ENCODE data around the gene BMX.

BMX gene

DNA sequence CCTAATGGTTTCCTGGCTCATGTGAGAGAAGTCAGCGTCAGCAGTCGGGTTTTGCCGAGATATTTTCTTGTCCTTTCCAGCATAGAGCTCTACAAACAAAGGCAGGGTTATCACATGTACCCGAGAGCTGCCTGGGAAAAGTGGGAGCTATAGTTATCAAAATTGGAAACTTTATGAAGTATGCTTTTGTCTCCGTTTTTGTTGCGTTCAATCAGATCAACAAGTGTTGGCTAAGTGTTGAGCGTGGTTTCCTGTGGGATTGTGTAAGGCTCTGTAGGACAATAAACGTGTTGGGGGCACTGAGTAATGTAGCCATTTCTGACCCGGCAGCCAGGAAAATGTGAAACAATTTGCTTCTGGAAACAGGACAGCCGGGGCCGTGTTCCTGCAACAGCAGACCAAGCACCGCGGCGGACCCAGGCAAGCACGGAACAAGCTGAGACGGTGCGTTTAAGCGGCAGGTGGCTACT, at the start of gene BMX:
Gene BMX (plus strand): TSS at position 311 of the 470 bp plus-strand sequence. CDS start 7,547 bp downstream, outside the sequence.
- no peak for DNase-seq (ENCODE audit: low read depth, low spot score)

DNA sequence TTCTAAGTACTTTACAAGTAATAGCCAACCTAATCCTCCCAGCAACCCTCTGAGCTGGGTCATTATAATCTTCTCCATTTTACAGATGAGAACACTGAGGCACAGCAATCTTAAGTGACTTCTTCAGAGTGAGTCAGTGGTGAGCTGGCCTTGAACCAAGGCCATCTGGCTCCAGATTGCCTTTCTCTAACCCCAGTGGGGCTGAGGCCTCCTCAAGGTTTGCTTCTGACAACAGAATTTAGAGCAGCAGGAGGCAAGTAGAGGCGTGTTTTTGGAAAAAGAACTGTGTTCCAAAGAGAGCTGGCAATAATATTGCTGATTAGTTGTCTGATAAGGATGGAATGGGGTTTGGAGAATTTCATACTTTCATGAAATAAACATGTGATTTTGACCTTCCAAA, 48.7 kb upstream of the BMX start:
- DNase-seq (ENCODE audit: low read depth, low spot score): no peak

DNA sequence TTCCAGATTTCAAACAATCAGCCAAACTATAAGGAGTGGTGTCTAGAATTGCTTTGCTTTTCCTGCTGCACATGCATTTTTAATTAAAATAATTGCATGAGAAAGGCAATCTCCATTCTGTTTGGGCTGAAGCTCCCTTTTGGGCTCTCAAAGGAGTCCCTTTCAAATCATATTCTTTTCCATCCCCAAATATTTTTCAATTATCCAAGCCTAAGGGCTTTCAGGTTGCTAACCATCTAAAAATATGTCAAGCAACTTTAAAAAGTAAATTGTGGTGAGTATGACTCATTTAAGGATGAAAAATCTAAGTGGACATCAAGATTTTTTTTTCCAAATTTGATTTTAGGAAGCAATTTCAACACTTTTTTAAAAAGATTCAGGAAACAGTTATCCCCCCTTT, 35.9 kb upstream of the BMX start:
- DNase-seq (ENCODE audit: low read depth, low spot score): no peak

DNA sequence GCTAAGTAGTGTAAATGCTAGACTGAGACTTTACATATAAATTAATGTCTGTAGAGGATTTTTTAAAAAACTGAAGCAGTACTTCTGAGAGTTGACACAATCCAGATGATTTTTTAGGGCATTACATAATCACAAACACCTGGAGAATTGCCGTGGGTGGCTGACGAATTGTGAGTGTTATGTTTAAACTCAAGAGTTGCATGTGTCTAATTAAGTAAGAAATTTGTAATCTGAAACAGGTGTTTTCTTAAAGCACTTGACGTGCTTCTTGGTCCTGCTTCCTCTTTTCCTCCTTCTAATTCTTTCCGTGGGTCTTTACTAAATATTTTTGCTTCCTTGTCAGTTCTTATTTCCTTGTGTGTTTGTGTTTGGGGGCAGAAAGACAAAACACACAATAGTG, 35.3 kb upstream of the BMX start:
- no peak for DNase-seq (ENCODE audit: low read depth, low spot score)

DNA sequence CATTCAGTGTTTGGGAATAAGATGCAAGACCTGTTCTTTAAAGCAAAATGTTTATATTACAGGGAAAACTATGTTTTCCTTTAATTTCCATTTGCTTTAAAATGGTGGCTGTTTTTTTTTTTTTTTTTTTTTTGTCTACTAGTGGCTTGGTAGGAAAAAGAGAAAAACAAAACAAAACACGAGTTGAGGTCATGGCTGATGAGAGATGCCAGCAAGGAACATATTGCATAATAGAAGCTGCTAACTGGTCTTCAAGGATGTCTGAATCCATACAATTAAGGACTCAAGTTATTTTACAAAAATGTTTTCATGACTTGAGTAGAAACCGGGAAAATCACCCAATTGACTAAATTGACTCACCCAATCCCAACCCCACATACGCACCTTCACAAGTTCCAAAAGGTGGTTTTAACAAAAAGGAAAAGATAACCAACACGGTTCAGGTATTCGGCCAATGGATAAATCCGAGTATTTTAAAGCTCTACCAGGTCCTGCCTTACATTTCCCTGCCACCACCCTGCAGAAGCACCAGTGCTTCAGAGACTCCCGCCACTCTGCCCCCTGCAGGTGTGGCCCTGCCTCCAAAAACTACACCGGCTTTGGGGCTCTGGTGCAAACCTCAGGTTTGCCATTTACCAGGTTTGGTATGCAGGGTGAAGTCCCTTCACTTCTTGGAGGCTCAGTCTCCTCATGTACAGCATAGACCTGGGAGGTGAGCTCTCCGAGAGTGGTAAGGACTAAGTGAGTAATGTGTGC, 34.5 kb upstream of the BMX start:
- no peak for DNase-seq (ENCODE audit: low read depth, low spot score)

DNA sequence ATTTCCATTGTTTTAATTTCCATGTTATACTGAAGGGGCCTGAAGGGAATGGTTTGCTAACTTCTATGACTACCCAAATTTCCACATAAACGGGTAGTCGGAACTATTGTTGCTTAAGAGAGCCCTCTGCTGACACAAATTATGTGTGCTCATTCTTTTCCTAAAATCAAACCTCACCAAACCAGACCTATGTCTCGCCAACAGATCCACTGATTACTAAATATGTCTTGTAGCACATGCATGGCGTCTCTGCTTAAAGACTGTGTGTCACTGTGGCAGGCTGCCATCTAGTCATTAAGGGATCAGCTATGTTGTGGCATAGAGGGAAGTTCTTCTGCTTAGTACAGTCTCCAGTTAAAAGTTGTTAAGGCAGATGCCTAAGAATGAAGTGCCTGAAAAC, 32.6 kb upstream of the BMX start:
- no peak for DNase-seq (ENCODE audit: low read depth, low spot score)

DNA sequence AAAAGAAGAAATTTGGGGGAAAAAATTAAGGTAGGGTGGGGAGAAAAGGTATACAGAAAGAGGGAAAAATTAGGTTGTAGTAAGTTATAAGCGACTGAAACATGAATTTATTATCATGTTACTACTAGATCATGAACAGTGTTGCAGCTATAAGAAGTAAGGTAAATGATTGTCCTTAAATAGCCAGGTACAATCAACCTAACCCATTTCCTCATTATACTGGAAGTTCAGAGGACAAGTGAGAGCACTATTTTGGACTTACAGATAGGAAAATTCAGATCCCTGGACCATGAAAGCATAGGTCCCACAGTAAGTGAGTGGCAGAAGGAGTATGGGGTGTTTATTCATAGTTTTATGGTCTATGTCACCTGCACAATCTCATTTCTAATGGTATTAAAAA, 31.0 kb upstream of the BMX start:
- no peak for DNase-seq (ENCODE audit: low read depth, low spot score)

DNA sequence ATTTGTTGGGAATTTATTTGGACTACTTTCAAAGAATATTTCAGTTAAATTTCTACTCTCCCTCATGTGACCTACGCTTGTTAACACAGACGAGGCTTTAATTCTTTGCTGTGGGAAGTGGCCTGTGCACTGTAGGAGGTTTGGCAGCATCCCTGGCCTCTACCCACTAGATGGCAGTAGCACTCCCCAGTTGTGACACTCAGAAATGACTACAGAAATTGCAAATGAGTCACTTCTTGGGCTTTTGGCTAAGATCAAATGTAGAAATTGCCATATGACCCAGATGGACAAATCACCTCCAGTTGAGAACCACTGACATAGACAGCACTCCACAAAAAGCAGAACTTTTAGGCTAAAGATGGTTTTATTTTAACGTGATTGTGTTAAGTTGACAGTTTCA, 29.6 kb upstream of the BMX start:
- DNase-seq (ENCODE audit: low read depth, low spot score): peak; percentile 10

DNA sequence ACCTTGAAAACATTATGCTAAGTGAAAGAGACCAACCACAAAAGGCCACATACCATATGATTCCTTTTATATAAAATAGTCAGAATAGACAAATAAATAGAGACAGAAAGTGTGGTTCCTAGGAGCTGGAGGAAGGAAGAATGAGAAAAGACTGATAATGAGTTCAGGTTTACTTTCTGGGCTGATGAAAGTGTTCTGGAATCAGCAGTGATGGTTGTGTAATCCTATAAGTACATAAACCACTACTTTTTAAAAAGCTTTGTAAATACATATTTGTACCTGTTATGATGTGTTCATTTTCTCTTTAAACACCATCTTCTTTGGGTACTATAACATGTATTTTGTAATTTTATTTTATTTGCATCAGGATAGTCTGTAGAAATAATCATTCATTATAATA, 28.1 kb upstream of the BMX start:
- DNase-seq (ENCODE audit: low read depth, low spot score): no peak

DNA sequence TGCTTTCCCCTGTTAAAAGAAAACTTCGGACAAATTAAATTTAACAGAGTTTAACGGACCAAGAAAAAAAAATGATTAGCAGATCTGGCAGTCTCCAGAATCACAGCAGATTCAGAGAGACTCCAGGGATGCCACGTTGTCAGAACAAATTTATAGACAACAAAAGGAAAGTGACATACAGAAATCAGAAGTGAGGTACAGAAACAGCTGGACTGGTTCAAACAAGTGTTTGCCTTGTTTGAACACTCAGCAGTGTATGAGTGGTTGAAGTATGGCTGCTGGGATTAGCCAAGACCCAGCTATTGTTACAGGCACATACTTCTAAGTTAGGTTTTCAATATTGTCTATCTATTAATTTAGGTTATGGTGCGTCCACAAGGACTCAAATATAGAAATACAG, 26.6 kb upstream of the BMX start:
- no peak for DNase-seq (ENCODE audit: low read depth, low spot score)

DNA sequence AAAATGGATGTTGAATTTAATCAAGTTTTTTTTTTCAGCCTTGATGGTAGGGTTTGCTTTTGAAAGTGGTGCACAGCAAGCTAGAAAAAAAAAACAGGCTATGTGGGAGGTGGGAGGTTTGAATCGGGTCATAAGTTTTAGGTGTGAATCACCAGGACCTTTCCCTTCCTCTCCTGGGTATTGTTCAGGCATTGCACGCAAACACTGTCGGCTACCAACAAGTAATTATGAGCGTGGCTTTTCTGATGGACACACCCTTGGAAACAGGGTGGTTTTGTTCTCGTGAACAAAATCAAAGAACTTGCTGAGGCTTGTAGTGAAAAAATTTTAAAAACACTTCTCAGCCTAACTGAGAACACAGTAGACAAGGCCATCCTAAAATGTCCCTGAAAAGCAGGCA, 25.6 kb upstream of the BMX start:
- no peak for DNase-seq (ENCODE audit: low read depth, low spot score)

DNA sequence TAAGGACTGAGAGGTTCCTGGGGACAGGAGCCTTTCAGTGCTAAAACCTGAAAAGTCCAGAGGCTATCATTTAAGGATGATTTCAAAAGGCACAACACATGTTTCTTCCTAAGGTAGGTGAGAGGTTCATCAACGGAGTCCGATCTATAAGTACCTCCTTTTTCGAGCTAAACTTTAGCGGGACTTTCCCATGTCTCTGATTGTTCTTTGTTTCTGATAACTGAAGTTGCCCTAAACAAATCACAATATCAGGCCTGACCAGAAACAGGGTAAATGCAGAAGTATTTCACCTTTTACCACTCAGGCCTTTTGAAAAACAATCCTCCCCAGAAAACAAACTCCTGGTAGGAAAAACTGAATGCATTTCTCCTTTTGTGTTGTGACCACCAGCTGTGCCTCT, 25.1 kb upstream of the BMX start:
- no peak for DNase-seq (ENCODE audit: low read depth, low spot score)

DNA sequence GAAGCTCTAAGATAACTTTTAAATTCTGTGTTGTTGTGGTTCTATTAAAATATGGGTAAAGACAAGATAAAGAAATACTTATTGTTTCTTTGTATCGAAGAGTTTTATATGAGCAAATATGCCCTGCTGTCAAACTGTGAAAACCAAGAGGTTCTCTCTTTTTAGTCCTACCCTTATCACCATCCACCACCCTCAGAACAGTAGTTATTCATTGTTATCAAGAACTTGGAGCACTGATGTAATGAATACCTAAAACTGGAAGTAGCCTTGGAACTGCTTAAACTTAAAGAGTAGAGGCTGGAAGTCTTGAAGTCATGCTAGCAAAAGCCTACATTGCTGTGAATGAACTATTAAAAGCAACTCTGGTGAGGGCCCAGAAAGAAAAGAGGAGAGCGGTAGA, 16.7 kb upstream of the BMX start:
- no peak for DNase-seq (ENCODE audit: low read depth, low spot score)

DNA sequence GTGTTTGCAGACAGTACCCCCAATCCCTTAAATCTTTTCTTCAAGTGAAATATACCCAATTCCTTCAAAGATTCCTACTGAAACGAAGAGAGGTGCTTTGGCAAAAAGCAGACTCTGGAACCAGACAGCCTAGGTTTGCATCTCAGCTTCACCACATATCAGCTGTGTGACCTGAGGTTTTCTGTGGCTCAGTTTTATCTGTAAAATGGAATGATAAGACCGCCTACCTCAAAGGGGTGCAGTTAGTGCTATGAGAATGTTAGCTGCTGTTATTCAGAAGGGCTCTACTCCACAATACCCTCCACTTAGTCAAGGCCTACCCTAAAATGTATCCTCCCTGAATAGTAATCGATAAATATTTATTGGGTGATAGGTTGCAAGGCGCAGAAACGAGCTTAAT, 8.1 kb upstream of the BMX start:
- DNase-seq (ENCODE audit: low read depth, low spot score): no peak

DNA sequence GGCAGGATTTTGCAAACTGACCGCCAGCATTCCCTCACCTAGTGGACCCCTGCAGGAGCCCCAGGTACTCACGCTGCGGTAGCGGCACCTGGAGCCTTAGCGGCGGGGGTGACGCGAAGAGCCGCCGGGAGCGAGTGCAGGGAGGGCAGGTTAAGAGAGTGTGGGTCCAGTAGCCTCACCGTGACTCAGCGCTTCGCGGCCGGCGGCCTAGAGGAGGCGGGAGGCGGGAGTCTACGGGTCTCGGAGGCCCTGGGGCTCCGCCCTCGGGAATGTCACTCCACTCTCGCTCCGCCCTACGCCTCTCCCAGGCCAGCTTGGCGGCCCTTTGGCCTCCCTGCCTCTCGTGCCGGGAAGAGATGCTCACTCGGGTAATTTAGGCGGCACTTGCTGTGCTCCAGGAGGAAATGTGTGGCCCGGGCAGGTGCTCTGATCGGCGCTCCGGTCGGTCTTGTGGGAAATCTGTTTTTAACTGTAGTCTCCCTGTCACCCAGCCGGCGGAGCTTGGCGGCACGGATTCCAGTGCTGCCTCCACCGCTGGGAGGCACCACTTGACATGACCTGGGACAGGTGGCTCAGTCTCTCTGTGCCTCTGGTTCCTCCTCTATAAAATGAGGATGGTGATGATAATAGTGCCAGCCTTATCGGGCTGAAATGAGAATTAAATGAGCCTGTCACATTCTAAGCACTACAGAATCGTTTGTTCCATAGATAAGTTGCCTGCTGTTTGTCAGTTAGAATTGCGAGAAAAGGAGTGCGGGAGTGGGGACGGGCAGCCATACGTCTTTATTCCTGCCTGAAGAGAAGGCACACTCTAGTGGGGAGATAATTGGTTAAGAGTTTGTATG, 7.3 kb upstream of the BMX start, which contains the start of gene PIR:
Gene PIR (minus strand): TSS at position 216 of the 845 bp plus-strand sequence. CDS start 2,076 bp downstream, outside the sequence.
- peak; percentile 2 for DNase-seq (ENCODE audit: low read depth, low spot score)

DNA sequence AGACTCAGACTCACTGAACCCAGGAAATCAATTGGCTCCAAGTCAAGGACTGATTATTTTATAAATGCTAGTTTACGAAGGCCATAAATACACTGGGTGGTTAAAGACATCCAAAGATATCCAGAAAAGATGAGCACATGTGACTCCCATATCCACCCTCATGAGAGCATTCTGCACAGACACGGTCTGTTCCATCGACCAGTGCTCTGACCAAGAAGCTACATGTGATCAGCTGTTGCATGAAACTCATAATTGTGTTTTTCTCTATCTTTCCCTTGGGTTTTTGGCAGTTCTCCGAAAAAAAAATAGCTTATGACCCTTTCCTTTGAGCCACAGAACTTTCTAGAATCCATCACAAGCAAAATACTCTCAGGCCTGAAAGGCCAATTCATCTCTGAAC, 4.8 kb upstream of the BMX start:
- DNase-seq (ENCODE audit: low read depth, low spot score): no peak

DNA sequence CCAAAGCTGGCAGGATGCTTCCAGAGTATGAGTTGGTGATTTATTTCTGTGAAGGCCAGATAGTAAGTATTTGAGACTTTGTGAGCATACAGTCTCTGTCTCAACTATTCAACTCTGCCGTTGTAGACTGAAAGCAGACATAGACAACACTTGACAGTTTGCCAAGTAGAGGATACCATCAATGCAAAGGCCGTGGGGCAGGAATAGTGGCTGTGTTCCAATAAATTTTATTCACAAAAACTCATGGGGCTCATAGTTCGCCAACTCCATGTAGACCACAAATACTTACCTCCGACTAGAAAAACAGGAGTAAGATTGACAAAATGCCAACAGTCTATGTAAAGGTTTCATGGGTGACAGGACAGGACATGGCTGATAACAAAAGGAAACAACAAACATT, 3.8 kb upstream of the BMX start:
- DNase-seq (ENCODE audit: low read depth, low spot score): no peak

DNA sequence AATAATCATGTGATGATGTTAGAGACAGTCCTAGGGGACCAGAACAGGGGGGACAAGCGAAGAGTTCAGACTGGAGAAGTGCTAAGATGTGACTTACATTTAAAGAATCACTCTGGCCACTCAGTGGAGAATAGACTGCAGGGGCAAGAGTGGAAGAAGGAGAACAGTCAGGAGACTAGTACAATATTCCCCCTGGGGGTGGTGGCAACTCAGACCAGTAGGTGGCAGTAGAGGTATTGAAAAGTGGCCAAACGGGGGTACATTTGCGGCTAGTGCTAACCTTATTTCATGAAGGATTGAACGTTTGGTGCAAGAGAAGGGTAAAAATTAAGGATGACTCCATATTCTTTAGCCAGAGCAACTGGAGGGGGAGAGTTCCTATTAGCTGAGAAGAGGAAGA, 2.7 kb upstream of the BMX start:
- no peak for DNase-seq (ENCODE audit: low read depth, low spot score)

DNA sequence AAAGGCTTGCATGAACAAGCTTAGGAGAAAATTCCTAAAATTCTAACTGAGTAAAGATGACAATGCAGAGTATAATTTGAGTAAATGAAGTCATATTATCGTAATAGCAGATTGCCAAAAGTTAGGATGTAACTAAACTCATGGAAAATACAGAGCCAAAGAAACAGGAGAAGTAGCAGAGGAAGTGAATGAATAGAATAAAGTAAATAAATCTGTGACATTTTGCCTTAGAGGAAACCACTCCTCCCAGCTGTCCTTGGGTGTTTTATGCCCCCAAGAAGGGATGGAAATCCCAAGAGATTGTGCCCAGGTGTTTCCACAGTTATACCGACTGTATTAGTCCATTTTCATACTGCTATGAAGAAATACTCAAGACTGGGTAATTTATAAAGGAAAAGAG, 1.9 kb upstream of the BMX start:
- DNase-seq (ENCODE audit: low read depth, low spot score): no peak

DNA sequence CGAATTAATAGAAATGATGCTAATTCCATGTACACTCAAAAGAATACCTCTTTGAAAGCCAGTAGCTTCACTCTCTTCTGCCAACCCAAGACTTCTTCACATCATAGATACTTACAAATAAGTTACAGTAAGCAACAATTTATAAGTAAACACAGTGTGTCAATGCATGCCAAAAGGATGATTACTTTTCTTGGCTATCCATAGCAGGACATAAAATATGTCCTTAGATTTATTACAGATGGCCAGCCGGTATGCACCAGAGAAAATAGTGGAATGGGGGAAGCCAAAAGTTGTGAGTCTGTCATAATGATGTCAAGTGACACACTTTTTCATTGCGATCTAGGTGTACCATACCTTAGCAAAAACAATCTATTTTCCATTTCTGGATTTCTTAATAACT, 631 bp upstream of the BMX start:
- DNase-seq (ENCODE audit: low read depth, low spot score): no peak

DNA sequence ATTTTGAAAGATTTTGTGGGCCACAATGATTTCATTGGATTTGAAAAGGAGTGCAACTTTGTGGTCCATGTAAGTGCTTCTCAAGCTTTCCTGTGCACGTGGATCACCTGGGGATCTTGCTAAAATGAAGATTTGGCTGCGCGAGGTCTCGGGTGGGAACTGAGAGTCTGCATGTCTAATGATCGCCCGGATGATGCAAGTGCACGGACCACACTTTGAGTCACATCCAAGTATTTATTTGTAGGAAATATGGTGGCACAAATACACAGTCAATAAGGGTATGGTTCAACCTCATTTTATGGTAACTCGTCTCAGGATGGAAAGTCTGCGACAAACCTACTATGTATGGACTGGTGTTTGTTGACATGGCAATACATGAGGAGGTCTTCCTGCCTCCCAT, 899 bp downstream of the BMX start:
- DNase-seq (ENCODE audit: low read depth, low spot score): no peak

DNA sequence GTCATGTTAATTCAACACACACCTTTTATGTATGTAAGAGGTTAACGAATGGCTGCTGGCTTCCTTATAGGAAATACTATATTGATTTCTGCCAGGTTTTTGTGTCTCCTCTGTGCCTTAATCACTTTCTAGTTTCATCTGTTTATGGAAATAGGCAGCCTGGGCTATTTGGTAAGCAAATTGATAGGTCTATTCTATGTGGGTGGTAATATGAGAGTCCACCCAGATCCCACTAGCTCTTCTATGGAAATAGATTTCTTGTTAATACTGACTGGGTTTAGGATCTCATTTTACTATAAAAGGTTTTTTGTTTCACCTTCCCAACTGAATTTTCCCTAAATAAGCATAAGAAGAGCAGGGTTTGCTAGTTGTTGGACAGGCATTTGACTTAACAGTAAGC, 4.1 kb downstream of the BMX start:
- DNase-seq (ENCODE audit: low read depth, low spot score): no peak

DNA sequence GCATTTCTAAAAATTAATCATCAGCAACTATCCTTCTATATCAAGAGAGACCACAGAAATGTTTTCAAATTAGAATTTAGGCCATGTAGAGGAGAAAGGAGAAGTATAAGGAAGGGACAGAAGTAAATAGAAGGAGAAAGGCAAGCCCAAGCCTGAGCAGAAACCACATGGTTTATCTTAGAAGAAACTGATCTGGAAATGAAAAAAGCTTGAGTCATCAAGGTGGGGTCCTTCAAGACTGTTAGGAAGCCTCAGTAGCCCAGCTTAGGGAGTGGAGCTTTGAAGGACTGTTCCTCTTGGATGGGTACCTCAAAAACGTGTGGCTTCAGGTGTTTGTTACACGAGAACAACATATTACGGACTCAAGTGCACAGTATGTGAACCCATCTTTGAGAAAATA, 4.5 kb downstream of the BMX start:
- DNase-seq (ENCODE audit: low read depth, low spot score): no peak
